GM12878 (cell line): ENCODE measurements around the gene DISP3. TPM values are rescaled to one million over a fixed set of nuclear protein-coding genes. Genes with fewer than 3 reads are reported as not detected.

Source experiments
- ATAC-seq: fragments of 200-7000 bp; cut with Tn5 transposase; 3 replicates; pipeline ENCODE4 v1.9.1; 2020; ENCODE audit warnings: mild to moderate bottlenecking, moderate library complexity
- BruUV-seq: library from RNA; stranded (reverse); fragments of 400-500 nt; replicated peaks from 2 replicates; lab custom pipeline; 2021; lab: Mats Ljungman, UMichigan
- CTCF ChIA-PET: fragments of 300-600 bp; sonication (Branson Sonifier 250); formaldehyde crosslinking; extraction: SDS; loops from one replicate; lab custom pipeline; 2021; ENCODE audit warnings: inconsistent platforms; lab: Yijun Ruan, JAX
- POLR2A ChIA-PET: fragments of 350-600 bp; formaldehyde crosslinking; extraction: SDS; loops from one replicate; lab custom pipeline; 2021; ENCODE audit warnings: inconsistent platforms; lab: Charles Lee
- RAD21 ChIA-PET: fragments of 300-600 bp; sonication (Branson Sonifier 250); formaldehyde crosslinking; loops from one replicate; lab custom pipeline; 2023; ENCODE audit warnings: antibody characterized with exemption; ENCODE audit not compliant: unreplicated experiment; lab: Charles Lee
- SMC1A ChIA-PET: fragments of 300-600 bp; sonication (Branson Sonifier 250); formaldehyde crosslinking; loops from one replicate; lab custom pipeline; 2023; ENCODE audit not compliant: unreplicated experiment, uncharacterized antibody; lab: Charles Lee
- DNase-seq: peaks from one replicate; pipeline ENCODE4 v3.0.0-alpha.2; 2011; ENCODE audit warnings: low read depth, low spot score
- FAIRE-seq: peaks from 3 replicates; lab custom pipeline; 2011; peaks lifted over from hg19 to GRCh38; lab: Jason Lieb, UNC
- H2AFZ ChIP-seq: 2 replicates; pipeline ENCODE4 v1.6.0; 2011; ENCODE audit warnings: low read depth, low read length, control low read depth; ENCODE audit not compliant: control insufficient read depth
- H3K27ac ChIP-seq: 2 replicates; pipeline ENCODE4 v1.5.1; 2011; ENCODE audit warnings: control low read depth; ENCODE audit not compliant: control insufficient read depth, insufficient read depth
- H3K27me3 ChIP-seq, 2 experiments: replicated peaks in 1 of 2; 2 replicates each; pipeline versions ENCODE4 v1.6.0 to v1.6.1; 2011; ENCODE audit warnings: low read length in 1 of 2; ENCODE audit not compliant: control insufficient read depth in 2 of 2, insufficient read depth in 2 of 2
- H3K36me3 ChIP-seq, 2 experiments: 2 replicates each; pipeline ENCODE4 v1.5.1; 2011; ENCODE audit warnings: low read length in 1 of 2; ENCODE audit not compliant: control insufficient read depth in 2 of 2, insufficient read depth in 2 of 2
- H3K4me1 ChIP-seq: 2 replicates; pipeline ENCODE4 v1.6.1; 2011; ENCODE audit warnings: mild to moderate bottlenecking, low read length, moderate library complexity, mixed read lengths; ENCODE audit not compliant: control insufficient read depth, insufficient read depth
- H3K4me2 ChIP-seq: 2 replicates; pipeline ENCODE4 v1.6.0; 2011; ENCODE audit warnings: control low read depth; ENCODE audit not compliant: control insufficient read depth, insufficient read depth
- H3K4me3 ChIP-seq: fragments of 200-600 bp; sonication (generic); 2 replicates; pipeline ENCODE4 v1.5.1; 2016
- H3K79me2 ChIP-seq: 2 replicates; pipeline ENCODE4 v1.6.0; 2011; ENCODE audit warnings: low read length; ENCODE audit not compliant: control insufficient read depth, insufficient read depth
- H3K9ac ChIP-seq: 2 replicates; pipeline ENCODE4 v1.8.0; 2011; ENCODE audit warnings: low read length, control low read depth, mixed read lengths; ENCODE audit not compliant: control insufficient read depth, insufficient read depth
- H3K9me3 ChIP-seq: replicated peaks from 3 replicates; pipeline ENCODE4 v1.5.1; 2011; ENCODE audit warnings: mild to moderate bottlenecking, low read length; ENCODE audit not compliant: control insufficient read depth, insufficient read depth
- H4K20me1 ChIP-seq: 2 replicates; pipeline ENCODE4 v1.6.0; 2011; ENCODE audit not compliant: control insufficient read depth, insufficient read depth
- BMI1 ChIP-seq: fragments of 450-650 bp; IDR thresholded peaks from 2 replicates; pipeline ENCODE4 v1.6.1; 2016; ENCODE audit warnings: mild to moderate bottlenecking, moderate library complexity, borderline replicate concordance
- CHD4 ChIP-seq: fragments of 200-600 bp; sonication (generic); IDR thresholded peaks from 2 replicates; pipeline ENCODE4 v1.6.1; 2016; ENCODE audit warnings: mild to moderate bottlenecking
- CREM ChIP-seq: IDR thresholded peaks from 2 replicates; pipeline ENCODE4 v1.6.1; 2014; ENCODE audit warnings: antibody characterized with exemption, low read depth
- ELK1 ChIP-seq: IDR thresholded peaks from 2 replicates; pipeline ENCODE4 v1.6.1; 2012; ENCODE audit warnings: low read depth, low read length, improper control_type of control experiment
- JUND ChIP-seq: IDR thresholded peaks from 2 replicates; pipeline ENCODE4 v1.6.1; 2012; ENCODE audit warnings: low read depth, mild to moderate bottlenecking, low read length, improper control_type of control experiment, moderate library complexity
- PML ChIP-seq: IDR thresholded peaks from 2 replicates; pipeline ENCODE4 v1.6.1; 2012; ENCODE audit warnings: low read length, inconsistent platforms
- POU2F2 ChIP-seq: IDR thresholded peaks from 3 replicates; pipeline ENCODE4 v1.6.1; 2011; ENCODE audit warnings: low read depth, mild to moderate bottlenecking, low read length, borderline replicate concordance
- RELA ChIP-seq: fragments of 450-650 bp; IDR thresholded peaks from 2 replicates; pipeline ENCODE4 v1.8.0; 2014; ENCODE audit warnings: borderline replicate concordance; ENCODE audit not compliant: partially characterized antibody
- RUNX3 ChIP-seq: IDR thresholded peaks from 2 replicates; pipeline ENCODE4 v1.6.1; 2012; ENCODE audit warnings: low read length, inconsistent platforms
- SIN3A ChIP-seq: IDR thresholded peaks from 2 replicates; pipeline ENCODE4 v1.6.1; 2012; ENCODE audit warnings: low read depth, low read length, improper control_type of control experiment
- SMC3 ChIP-seq: IDR thresholded peaks from 2 replicates; pipeline ENCODE4 v1.6.1; 2011; ENCODE audit warnings: low read length, improper control_type of control experiment, borderline replicate concordance
- SPI1 ChIP-seq: IDR thresholded peaks from 2 replicates; pipeline ENCODE4 v1.6.1; 2011; ENCODE audit warnings: low read depth, mild to moderate bottlenecking, low read length, moderate library complexity, borderline replicate concordance; ENCODE audit not compliant: insufficient read depth
- SREBF2 ChIP-seq: IDR thresholded peaks from 2 replicates; pipeline ENCODE4 v1.6.1; 2012; ENCODE audit warnings: mild to moderate bottlenecking, low read length
- TARDBP ChIP-seq: IDR thresholded peaks from 2 replicates; pipeline ENCODE4 v1.6.1; 2016; ENCODE audit warnings: borderline replicate concordance
- YY1 ChIP-seq: IDR thresholded peaks from 2 replicates; pipeline ENCODE4 v1.6.1; 2011; ENCODE audit warnings: low read depth, mild to moderate bottlenecking, low read length
- ZNF274 ChIP-seq: IDR thresholded peaks from one replicate; pipeline ENCODE4 v1.8.0; 2011; ENCODE audit not compliant: insufficient read length, insufficient read depth
- ZSCAN29 ChIP-seq: fragments of 450-650 bp; IDR thresholded peaks from 2 replicates; pipeline ENCODE4 v1.6.1; 2017; ENCODE audit warnings: mild to moderate bottlenecking, moderate library complexity
- WGBS: methylation state at CpG from one replicate; pipeline ENCODE4 v1.1.6; 2016; ENCODE audit warnings: low lambda C conversion rate; ENCODE audit not compliant: insufficient replicate concordance, insufficient coverage; ENCODE audit errors: missing lambda C conversion rate; 5-methylcytosine and 5-hydroxymethylcytosine counted together
- in situ Hi-C: fragments of 300-500 bp; cut with MboI; formaldehyde crosslinking; loops from 9 replicates; pipeline ENCODE4 v1.14.3; 2018; ENCODE audit warnings: mixed read lengths
- intact Hi-C: fragments of 100-400 bp; cut with micrococcal nuclease; formaldehyde crosslinking; loops from one replicate; pipeline ENCODE4 v1.14.2; 2022; ENCODE audit not compliant: unreplicated experiment
- polyA plus RNA-seq, 11 experiments: library from polyadenylated mRNA; depleted of rRNA in 4 of 11; unstranded in 6 of 11; stranded (reverse) in 5 of 11; fragments of >200 nt; fragmentation: Nextera tagmentation in 4 of 11; fragmentation: Illumina TruSeq in 1 of 11; extraction: Ambion mirVana in 4 of 11; extraction: Trizol in 1 of 11; gene quantifications; 1 replicate in 1 of 11; 2 replicates in 10 of 11; pipeline versions ENCODE4 v1.2.1 to v1.2.3, GENCODE V29; 2011 to 2016; ENCODE audit warnings: inconsistent platforms in 2 of 11, missing spikeins in 2 of 11, low read depth in 1 of 11
- total RNA-seq, 4 experiments: library from RNA; depleted of rRNA in 3 of 4; stranded (reverse); fragments of >200 nt in 3 of 4; fragmentation: Illumina TruSeq in 1 of 4; extraction: Trizol in 1 of 4; gene quantifications; 2 replicates each; pipeline versions ENCODE4 v1.2.1 to v1.2.3, GENCODE V29; 2013 to 2021
- TF ChIP-seq, protein P1 (sequence below): fragments of 450-650 bp; IDR thresholded peaks from 2 replicates; pipeline ENCODE4 v1.6.1; 2016; ENCODE audit warnings: mild to moderate bottlenecking
- TF ChIP-seq, protein P2 (sequence below): fragments of 450-650 bp; IDR thresholded peaks from 2 replicates; pipeline ENCODE4 v1.6.1; 2018; ENCODE audit warnings: borderline replicate concordance, mild to moderate bottlenecking; ENCODE audit not compliant: partially characterized antibody

The DISP3 gene
- total and polyA plus RNA-seq, 10 of the 15 experiments (the other 5 are each of a cell fraction or from before 2014, with no cell fraction given): under 0.01 to 0.18 (median 0.09) TPM; not detected in 2

DNA sequence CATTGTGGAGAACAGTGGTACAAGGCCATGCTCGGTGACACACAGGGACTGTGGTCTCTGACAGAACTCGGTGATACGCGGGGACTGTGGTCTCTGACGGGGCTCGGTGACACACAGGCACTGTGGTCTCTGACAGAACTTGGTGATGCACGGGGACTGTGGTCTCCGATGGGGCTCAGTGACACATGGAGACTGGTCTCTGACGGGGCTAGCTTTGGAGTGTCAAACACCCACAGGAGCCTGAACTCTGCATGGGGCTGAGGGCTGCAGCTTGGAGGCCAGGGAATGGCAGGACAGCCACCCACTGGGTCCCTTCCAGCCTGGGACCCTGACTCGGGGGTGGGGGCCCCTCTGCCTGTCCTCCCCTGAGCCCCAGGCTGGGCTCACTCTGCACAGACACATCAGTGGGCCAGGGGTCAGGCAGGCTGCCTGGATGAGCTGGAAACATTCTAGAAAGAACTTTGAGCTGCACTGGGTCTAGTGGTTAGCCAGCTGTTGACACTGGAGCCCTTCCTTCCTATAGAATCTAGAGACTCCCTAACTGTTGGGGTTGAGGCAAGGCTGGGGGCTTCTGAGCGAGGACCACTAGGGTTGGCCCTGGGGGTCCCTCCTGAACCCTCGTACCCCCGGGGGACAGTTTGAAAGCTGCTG, 49.8 kb downstream of the DISP3 start:
- ChIA-PET RAD21 (no interaction called here), SMC1A (no interaction called here), CTCF (no interaction called here), POLR2A (no interaction called here)
- no peaks in the 10 kb centered on the region for H4K20me1 ChIP-seq
- DNase-seq (no peak), FAIRE-seq (no peak), ATAC-seq (no peak)
- H3K27me3 ChIP-seq: no peaks in the 10 kb centered on the region
- no peak overlapping the region for H2AFZ ChIP-seq
- H3K9me3 ChIP-seq: no peaks in the 10 kb centered on the region
- WGBS: 28% methylated on average over 13 of the region's 13 CpGs
- BruUV-seq: no TSS peak
- intact Hi-C loops (no loop called here), in situ Hi-C loops (no loop called here)
- no peaks in the 10 kb centered on the region for H3K79me2 ChIP-seq
- no peaks in the 10 kb centered on the region for H3K4me1 ChIP-seq
- H3K27ac ChIP-seq: no peak overlapping the region
- no peak overlapping the region for H3K4me2 ChIP-seq
- no peak overlapping the region for H3K4me3 ChIP-seq
- H3K36me3 ChIP-seq: no peaks in the 10 kb centered on the region
- TF ChIP-seq TARDBP: no peak
- TF ChIP-seq SPI1: no peak
- TF ChIP-seq, protein P1, sequence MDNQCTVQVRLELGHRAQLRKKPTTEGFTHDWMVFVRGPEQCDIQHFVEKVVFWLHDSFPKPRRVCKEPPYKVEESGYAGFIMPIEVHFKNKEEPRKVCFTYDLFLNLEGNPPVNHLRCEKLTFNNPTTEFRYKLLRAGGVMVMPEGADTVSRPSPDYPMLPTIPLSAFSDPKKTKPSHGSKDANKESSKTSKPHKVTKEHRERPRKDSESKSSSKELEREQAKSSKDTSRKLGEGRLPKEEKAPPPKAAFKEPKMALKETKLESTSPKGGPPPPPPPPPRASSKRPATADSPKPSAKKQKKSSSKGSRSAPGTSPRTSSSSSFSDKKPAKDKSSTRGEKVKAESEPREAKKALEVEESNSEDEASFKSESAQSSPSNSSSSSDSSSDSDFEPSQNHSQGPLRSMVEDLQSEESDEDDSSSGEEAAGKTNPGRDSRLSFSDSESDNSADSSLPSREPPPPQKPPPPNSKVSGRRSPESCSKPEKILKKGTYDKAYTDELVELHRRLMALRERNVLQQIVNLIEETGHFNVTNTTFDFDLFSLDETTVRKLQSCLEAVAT: no peak
- TF ChIP-seq RUNX3: no peak
- TF ChIP-seq ELK1: no peak
- no peak for TF ChIP-seq SREBF2
- no peak for TF ChIP-seq SMC3
- TF ChIP-seq SIN3A: no peak
- no peak for TF ChIP-seq ZSCAN29
- no peak for TF ChIP-seq JUND
- TF ChIP-seq BMI1: no peak
- TF ChIP-seq, protein P2, sequence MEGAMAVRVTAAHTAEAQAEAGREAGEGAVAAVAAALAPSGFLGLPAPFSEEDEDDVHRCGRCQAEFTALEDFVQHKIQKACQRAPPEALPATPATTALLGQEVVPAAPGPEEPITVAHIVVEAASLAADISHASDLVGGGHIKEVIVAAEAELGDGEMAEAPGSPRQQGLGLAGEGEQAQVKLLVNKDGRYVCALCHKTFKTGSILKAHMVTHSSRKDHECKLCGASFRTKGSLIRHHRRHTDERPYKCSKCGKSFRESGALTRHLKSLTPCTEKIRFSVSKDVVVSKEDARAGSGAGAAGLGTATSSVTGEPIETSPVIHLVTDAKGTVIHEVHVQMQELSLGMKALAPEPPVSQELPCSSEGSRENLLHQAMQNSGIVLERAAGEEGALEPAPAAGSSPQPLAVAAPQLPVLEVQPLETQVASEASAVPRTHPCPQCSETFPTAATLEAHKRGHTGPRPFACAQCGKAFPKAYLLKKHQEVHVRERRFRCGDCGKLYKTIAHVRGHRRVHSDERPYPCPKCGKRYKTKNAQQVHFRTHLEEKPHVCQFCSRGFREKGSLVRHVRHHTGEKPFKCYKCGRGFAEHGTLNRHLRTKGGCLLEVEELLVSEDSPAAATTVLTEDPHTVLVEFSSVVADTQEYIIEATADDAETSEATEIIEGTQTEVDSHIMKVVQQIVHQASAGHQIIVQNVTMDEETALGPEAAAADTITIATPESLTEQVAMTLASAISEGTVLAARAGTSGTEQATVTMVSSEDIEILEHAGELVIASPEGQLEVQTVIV: no peak
- TF ChIP-seq POU2F2: no peak
- no peak for TF ChIP-seq YY1
- TF ChIP-seq RELA: no peak
- no peak for TF ChIP-seq ZNF274
- no peak for TF ChIP-seq PML
- no peak for TF ChIP-seq CREM
- TF ChIP-seq CHD4: no peak
- TF ChIP-seq, all 136 proteins: peak for 0
- no peak overlapping the region for H3K9ac ChIP-seq
